ENCODE data around the gene PPP1CC.
A peak's percentile ranks its signal among the peaks of the same experiment; 100 is the strongest.
"Not testable (repeated sequence)": the region's sequence is repeated elsewhere in the genome, so short reads cannot be mapped to it uniquely, and the experiment has no call there.

The PPP1CC gene

DNA sequence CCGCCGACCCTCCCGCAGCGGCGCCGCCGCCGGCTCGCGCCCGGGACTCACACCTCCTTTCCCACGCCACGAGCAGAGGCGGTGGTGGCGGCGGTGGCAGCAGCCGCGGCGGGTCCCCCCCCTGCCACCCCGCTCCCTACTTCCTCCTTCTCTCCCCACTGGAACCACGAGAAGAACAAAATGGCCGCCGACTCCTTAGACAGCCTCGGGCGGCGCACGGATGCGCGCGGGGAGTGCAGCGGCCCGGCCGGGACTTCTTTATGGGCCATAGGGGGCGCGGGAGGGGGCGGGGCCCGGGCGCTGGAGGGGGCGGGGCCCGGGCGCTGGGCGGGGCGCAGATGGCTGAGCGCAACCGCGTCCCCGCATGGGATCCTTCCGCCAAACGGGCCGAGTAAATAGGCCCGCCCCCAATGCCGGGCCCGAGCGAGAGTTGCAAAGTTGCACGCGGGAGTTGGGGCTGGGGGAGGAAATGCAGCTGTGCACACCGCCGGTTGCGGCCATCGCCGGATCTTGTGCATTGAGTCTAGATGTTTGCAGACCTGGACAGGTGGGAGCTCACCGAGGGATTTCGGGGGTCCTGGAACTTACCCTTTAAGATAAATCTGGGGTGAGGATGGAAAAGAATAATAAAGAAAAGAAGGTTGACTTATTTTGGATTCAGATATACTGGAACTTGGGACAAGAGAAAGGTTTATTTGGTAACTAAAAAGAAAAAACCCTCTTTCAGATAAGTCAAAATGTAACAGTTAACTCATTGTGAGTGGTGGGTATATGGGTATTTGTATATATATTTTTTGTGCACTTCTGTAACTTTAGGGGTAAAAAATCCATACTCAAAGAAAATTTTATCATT, at the start of gene PPP1CC:
Gene PPP1CC, minus strand, starts transcription at position 174 of the 853 bp plus-strand sequence. CDS start 184 bp downstream, outside the sequence.
- DNase-seq, result peak; percentile 89

GRCh38 chr12:110791589-110791988, 48.9 kb upstream of the PPP1CC start:
- no peak for DNase-seq

DNA sequence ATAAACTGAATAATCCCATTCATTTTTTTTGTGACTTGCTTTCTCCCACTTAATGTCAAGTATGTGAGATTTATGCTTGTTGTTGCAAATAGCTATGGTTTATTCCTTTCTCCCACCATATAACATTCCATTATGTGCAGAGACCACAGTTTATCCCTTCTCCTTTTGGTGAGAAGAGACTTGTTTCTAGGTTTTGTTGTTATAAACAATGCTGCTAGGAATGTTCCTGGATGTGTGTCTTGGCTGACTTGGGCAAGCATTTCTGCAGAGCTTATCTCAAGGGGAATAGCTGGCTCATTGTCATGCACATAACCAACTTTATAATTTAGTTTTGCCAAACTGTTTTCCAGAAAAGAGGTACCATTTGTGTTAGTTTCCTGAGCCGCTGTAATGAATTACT, 47.6 kb upstream of the PPP1CC start:
- no peak for DNase-seq

- no peak for DNase-seq
Observed at GRCh38 chr12:110786012-110786411, 43.3 kb upstream of the PPP1CC start.

GRCh38 chr12:110785240-110785639, 42.5 kb upstream of the PPP1CC start:
- DNase-seq, result no peak

- DNase-seq, result no peak
Observed at GRCh38 chr12:110782922-110783321, 40.2 kb upstream of the PPP1CC start.

- DNase-seq, result no peak
Observed at GRCh38 chr12:110782094-110782493, 39.4 kb upstream of the PPP1CC start.

GRCh38 chr12:110780448-110780847, 37.8 kb upstream of the PPP1CC start:
- no peak for DNase-seq

GRCh38 chr12:110778833-110779577, 36.3 kb upstream of the PPP1CC start:
- DNase-seq, result peak; percentile 17

DNA sequence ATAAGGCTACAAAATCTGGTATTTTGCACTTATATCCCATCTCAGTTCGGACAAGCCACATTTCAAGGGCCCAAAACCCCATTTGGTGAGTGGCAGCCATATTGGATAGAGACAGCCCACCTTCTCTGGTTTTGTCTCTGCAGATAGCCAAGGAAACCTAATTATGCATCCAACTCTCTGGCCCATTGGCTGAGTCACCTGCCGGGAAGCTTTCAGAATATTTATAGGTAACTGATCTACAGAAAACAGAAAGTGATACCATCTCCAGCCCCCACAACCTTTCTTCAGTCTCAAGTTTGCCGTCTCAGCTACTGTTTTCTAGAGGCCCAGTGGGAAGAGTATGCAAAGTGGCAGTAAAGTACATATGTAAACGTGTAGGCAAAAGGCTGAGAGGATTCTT, 33.7 kb upstream of the PPP1CC start:
- no peak for DNase-seq

- no peak for DNase-seq
Observed at GRCh38 chr12:110775997-110776396, 33.3 kb upstream of the PPP1CC start.

- no peak for DNase-seq
Observed at GRCh38 chr12:110774824-110775223, 32.1 kb upstream of the PPP1CC start.

DNA sequence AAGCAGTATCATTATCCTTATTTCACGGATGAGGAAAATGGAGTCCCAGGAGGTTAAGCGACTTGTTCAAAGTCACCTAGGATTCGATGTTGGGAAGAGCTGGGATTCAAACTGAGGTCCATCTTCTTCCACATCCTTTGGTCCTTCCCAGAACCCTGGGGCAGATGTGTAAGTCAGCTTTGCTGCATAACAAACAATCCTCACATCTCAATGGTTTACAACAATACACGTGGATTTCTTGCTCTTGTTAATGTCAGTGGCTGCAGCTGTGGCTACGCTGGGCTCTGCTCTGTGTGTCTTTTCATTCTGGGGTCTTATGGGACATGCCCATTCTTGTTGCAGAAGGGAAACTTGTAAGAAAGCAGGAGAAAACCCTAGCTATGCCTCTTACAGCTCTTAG, 26.3 kb upstream of the PPP1CC start:
- DNase-seq, result no peak

- DNase-seq, result no peak
Observed at GRCh38 chr12:110767863-110768262, 25.2 kb upstream of the PPP1CC start.

DNA sequence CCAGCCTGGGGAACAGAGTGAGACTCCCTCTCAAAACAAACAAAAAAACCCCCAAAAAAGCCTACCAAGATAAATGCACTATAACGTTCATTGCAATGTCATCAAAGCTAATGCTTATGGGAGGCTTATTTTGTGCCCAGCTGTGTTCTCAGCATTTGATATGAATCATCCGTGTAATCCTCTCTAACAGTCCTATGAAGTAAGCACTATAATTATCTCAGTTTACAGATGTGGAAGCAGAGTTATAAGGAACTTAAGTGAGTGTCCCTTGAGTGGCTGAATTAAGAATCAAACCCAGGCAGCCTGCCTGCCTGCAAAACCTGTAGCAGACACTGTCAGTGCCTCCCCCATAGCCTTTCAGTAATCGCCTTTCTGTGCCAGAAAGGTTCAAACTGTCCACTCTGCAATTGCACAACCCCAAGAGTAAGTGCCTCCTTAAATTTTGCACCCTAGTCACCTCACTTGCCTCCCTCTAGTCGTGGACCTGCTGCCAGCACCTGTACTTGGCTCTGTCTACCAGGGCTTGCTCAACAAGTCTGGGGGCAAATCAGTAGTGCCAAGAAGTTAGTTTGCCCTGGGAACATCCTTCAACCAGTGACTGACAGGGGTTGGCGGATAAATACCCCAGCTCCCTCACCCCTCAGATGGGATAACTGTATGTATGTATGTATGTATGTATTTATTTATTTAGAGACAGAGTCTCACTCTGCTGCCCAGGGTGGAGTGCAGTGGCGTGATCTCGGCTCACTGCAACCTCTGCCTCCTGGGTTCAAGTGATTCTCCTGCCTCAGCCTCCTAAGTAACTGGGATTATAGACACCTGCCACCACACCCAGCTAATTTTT, 23.8 kb upstream of the PPP1CC start:
- no peak for DNase-seq

DNA sequence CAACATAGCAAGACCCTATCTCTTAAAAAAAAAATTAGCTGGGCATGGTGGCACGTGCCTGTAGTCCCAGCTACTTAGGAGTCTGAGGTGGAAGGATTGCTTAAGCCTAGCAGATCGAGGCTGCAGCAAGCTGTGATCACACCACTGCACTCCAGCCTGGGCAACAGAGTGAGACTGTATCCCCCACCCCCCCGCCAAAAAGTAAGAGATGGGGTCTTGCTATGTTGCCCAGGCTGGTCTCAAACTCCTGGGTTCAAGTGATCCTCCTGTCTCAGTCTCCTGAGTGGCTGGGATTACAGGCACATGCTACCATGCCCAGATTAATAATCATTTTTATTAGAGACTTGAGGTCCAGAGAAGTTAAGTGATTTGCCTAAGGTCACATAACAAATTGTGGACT, 22.9 kb upstream of the PPP1CC start:
- DNase-seq, result not testable (repeated sequence)

GRCh38 chr12:110765111-110765510, 22.4 kb upstream of the PPP1CC start:
- DNase-seq, result no peak

GRCh38 chr12:110763583-110763982, 20.9 kb upstream of the PPP1CC start:
- DNase-seq, result no peak

DNA sequence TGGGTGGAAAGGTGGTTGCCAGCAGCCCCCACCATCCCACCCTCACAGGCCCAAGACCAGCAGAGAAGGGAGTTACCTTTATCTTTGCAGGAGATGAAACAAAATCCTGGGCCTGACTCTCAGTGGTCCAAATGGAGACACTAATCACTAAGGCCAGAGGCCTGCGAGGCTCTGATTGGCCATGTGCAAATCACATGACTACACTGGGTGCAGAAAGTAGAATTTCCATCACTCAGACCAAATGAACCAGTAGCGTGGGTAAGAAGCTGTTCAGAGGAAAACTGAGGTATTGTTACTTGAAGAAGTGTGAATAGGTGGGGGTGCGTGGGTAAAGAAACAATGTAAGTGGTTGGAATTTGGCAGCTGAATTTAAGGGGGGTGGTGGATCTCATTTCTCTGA, 20.2 kb upstream of the PPP1CC start:
- DNase-seq, result no peak

DNA sequence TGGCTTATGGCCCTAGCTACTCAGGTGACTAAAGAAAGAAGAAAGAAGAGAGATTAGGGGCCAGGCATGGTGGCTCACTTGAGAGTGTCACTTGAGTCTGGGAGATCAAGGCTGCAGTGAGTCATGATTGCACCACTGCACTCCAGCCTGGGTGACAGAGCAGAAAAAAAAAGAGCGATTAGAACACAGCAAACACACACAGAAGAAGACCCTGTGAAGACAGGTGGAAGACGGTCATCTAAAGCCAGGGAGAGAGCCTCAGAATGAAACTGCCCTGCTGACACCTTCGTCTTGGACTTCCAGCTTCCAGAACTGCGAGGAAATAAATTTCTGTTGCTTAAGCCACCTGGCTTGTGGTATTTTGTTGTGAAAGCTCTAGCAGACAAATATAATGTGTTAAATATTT, 17.5 kb upstream of the PPP1CC start:
- DNase-seq, result no peak

DNA sequence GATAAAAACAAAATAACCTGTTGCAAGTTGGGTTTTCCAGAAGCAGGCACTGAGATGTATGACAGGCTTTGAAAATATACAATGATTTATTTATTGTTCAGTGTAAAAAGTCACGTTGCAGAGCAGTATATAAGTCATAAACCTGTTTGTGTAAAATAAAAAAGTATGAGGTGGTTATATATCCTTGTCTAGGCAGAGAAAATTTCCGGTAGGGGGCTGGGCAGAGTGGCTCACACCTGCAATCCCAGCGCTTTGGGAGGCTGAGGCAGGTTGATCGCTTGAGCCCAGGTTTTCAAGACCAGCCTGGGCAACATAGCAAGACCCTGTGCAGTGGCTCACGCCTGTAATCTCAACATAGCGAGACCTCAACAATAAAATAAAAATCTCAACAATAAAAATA, 16.2 kb upstream of the PPP1CC start:
- no peak for DNase-seq

DNA sequence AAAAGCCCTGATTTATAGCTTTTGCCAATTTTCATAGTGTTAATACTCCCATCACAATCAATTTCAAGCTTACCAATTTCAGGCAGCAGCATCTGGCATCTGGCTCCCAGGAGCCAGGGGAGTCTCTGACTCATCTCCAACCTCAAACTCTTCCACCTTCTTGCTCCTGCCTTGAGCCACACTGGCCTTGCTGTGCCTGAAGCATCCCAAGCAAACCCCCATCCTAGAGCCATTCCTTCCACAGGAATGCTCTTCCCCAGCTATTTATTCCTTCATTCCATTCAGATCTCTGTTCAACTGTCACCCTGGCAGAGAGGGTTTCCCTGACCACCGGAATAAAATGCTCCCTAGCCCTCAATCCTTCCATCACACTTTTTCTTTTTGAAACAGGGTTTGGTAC, 13.9 kb upstream of the PPP1CC start:
- DNase-seq, result no peak

- no peak for DNase-seq
Observed at GRCh38 chr12:110754101-110754793, 11.6 kb upstream of the PPP1CC start.

Measured in activated CD8-positive, alpha-beta memory T cell treated with anti-CD3 and anti-CD28 coated beads, Interleukin-2, amount 50 U/mL, for 4 hours (primary cell).